Activated T-helper 1 cell treated with anti-CD3 and anti-CD28 coated beads, Interleukin-2, amount 50 U/mL, for 16 hours (primary cell): ENCODE results near the gene MOCS2.
"Not testable (repeated sequence)": the region's sequence is repeated elsewhere in the genome, so short reads cannot be mapped to it uniquely, and the experiment has no call there.

ENCODE experiments used
- DNase-seq, 2 donors: peaks; one replicate each; pipeline ENCODE4 v3.0.0-alpha.2; 2020; ENCODE audit warnings: low read depth in 1 of 2, low spot score in 1 of 2

The MOCS2 gene

DNA sequence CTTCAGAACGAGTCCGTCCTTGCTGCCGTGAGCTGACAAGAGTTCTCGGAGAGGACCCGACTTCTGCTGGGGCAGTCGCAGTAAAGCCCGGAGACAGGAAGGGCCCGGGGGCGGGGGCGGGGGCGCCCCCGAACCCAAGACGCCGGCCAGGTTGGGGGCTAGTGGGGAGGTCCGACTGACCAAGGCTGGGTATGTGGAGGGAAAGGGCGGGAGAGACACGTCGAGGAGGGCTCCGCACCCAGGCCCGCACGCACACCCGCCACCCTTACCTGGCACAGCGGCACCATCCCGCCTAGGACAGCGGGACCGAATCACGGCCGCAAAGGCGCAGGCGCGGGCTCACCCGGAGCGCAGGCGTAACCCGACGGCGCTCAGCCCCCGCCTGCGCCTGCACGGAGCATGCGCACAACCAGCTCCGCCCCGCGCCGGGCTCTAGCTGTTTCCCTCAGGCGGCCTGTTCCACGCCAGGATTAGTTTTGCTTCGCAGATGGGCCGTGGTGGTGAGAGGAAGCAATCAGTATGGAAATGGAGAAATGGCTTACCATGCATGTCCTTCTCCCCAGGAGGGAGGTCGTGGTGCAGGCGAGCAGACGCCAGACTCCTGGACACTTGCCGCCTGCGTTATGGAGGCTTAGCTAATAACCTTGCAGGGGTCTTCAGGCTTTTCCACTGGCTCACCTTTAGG lies at the start of gene MOCS2:
TSS of gene MOCS2 (minus strand) at position 315 of the 685 bp plus-strand sequence. CDS start 2,583 bp downstream, outside the sequence.
- DNase-seq, result peak; percentile 77 to 83

GRCh38 chr5:53151713-53152458 lies 42.3 kb upstream of the MOCS2 start:
- no peak for DNase-seq

DNA sequence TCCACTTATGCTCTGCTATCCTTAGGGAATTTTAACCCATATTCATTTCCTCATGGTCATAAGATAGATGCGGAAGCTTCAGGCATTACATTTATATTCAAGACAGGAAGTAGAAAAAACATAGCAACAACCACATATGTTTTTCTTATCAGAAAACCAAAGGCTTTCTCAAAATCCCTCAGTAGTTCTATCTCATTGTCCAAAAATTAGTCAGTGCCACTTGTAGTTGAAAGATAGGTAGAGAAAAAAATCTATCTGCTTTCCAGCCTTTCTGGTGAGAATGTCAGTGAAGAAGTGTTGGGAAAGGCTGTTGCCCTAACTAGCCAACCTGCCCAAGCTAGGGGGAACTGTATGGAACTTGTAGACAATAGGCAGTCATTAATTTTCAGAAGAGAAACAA lies 23.5 kb upstream of the MOCS2 start:
- DNase-seq, result no peak

DNA sequence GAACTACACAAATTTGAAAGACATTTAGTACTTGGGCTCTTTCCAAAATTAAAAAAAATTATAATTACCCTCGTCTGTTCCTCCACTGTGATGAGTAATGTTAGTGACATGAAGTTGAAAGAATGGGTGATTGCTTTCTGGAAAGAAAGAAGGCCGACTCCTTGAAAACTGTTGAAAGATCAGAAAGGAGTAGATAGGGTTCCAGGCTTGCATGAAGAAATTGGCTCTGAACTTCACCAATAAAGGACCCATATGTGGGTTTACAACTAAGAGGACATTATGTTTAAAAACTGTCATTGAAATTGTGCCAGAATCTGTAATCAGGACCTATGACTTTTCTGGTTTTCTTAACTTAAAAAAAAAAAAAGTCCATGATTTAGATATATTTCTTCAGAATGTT lies 20.7 kb upstream of the MOCS2 start:
- no peak for DNase-seq

- no peak for DNase-seq
These were observed 18.9 kb upstream of the MOCS2 start for GRCh38 chr5:53128481-53128880.

DNA sequence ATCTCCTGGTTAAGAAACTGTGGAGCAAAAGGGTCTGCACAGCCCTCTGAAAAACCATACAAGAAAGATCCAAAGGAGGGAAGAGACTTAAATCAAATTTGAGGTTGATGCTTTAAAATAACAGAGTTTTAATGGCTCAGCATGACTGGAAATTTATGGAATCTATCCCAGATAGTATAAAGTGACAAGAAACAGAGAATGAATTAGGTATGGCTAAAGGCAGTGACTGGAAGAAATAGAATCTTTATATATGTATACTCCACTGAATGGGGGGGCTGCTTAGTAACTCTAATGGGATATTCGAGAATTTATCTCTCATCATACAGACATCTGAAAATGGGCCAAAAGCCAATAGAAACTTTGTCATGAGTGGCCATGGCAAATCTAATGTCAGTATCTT lies 17.6 kb upstream of the MOCS2 start:
- no peak for DNase-seq

DNA sequence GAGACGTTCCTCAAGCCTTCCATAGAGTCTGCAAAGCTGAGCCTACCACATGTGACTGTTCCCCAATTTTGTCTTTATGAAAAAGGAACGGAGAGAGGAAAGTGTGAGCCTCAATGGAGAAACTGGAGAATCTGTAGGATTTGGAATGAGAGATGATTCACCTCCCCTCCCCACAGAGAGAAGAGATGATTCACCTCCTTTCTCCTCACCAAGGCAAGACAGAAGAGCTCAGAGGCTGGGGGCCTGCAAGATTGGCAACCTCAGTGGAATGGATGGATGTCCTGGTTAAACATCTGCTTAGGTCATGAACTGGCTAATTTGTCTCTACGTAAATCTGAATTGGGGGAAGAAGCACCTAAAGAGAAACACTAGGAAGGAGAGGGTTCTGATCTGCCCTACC lies 17.0 kb upstream of the MOCS2 start:
- no peak for DNase-seq

GRCh38 chr5:53123702-53124101 lies 14.1 kb upstream of the MOCS2 start:
- no peak for DNase-seq

GRCh38 chr5:53120165-53120564 lies 10.6 kb upstream of the MOCS2 start:
- no peak for DNase-seq

DNA sequence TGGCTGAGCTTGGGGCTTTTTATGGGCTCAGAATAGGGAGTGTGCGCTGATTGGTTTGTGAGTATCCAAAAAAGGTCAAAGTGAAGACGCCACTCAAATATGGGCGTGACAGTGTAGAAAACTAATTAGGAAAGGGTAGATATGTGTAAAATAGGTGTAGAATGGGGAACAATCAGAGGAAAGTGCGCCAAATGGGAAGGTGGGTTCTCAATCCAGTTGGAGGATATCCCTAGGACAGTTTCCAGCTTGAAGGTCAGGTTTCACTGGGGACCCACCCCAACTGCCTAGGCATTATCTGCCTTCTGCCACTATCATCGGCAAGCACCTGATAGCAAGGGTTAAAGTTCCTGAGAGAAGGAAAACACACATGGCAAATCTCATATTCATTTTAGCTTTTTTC lies 9.3 kb upstream of the MOCS2 start:
- no peak for DNase-seq

- DNase-seq, result no peak
These were observed 7.0 kb upstream of the MOCS2 start for GRCh38 chr5:53116597-53116996.

- no peak for DNase-seq
These were observed 5.4 kb upstream of the MOCS2 start for GRCh38 chr5:53114988-53115387.

DNA sequence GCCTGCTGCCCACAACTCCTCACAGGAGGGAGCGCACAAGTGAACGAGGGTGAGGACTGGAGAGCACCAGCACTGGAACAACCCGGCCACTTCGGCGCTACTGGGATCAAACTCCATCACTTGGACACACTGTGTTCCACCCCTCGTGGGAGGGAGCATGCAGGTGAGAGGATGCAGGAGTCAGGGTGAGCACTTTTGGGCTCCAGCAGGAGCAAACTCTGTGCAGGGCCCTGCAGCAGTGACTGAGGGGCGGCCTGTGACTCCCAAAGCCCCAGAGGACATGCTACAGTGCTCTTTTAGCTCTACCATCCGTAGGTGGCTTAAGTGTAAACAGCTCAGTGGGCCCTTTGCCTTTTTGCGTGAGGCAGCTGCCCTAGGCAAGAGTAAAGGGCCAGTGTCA lies 4.4 kb upstream of the MOCS2 start:
- DNase-seq, result no peak

DNA sequence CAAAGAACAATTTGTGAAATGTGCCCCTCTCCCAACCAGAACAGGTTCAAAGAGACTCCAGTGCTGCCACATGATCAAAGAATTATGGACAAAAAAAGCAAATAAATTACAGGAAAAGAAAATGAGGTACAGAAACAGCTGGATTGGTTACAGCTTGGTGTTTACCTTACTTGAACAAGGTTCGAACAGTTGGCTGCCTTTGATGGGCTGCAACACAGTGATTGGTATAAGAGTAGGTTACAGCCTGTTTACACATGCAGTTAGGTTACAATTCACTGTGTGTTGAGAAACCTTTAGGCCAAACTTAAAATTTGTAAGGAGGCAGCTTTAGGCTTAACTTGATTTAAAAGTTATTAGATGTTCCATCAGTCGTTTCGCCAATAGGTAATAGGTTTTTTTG lies 3.4 kb upstream of the MOCS2 start:
- DNase-seq, result no peak

DNA sequence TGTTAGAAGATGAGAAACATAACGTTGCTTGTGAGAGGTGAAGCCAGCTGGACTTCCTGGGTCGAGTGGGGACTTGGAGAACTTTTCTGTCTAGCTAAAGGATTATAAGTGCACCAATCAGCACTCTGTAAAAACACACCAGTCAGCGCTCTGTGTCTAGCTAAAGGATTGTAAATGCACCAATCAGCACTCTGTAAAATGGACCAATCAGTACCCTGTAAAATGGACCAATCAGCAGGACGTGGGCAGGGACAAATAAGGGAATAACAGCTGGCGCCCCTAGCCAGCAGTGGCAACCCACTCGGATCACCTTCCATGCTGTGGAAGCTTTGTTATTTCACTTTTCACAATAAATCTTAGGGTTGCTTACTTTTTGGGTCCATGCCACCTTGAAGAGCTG lies 2.8 kb upstream of the MOCS2 start:
- DNase-seq, result not testable (repeated sequence)

DNA sequence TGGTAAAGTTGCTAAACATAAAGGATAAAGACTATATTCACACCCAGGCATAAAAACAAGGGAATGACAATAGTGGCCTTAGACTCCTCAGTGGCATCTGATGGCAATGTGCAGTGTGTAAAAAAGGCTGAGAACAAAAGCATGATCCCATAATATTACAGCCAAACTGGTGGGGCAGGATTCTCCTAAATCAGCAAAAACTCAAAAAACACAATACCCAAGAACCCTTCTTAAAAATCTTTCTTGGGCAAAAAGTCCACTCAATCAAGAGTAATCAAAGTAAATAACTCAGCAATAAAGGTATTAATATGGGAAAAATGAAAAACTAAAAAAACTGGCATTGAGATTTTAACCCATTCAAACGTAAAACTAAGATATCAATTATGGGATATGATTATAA lies 1.6 kb upstream of the MOCS2 start:
- no peak for DNase-seq

DNA sequence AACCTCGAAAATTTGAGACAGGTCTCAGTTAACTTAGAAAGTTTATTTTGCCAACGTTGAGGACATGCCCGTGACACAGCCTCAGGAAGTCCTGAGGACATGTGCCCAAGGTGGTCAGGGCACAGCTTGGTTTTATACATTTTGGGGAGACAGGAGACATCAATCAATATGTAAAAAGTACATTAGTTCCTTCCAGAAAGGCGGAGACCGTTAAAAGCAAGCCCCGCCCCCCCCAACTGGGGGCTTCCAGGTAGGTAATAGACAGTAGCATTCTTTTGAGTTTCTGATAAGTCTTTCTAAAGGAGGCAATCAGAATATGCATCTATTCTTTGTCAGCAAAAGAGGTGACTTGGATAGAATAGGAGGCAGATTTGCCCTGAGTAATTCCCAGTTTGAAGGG lies 599 bp upstream of the MOCS2 start:
- no peak for DNase-seq

DNA sequence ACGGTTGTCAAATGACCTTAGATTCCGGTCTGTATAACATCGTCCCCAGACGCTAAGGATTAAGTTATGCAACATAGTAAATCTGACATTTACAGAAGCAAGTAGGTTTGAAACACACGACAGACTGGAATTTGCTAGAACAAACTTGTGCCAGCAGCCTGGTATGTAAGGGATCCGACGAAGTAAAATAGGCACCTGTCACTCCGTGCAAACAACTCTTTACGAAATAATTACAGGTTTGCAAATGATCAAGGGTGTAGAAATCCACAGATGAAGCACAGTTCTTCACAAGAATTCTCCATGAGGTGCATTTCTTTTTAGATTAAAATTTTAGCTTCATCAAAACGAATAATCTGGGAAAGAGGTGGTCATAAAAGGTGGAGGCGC lies 508 bp downstream of the MOCS2 start:
- no peak for DNase-seq

DNA sequence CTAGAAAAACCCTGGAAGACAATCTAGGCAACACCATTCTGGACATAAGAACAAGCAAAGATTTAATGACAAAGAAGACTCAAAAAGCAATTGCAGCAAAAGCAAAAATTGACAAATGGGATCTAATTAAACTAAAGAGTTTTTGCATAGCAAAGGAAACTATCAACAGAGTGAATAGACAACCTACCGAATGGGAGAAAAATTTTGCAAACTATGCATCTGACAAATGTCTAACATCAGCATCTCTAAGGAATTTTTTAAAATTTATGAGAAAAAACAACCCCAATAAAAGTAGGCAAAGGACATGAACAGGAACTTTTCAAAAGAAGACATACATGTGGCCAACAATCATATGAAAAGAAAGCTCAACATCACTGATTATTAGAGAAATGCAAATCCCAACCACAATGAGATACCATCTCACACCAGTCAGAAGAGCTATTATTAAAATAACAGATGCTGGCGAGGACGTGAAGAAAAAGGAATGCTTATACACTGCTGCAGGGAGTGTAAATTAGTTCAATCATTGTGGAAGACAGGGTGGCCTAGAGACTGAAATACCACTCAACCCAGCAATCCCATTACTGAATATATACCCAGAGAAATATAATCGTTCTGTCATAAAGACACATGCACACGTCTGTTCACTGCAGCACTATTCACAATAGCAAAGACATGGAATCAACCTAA lies 3.8 kb downstream of the MOCS2 start:
- no peak for DNase-seq

DNA sequence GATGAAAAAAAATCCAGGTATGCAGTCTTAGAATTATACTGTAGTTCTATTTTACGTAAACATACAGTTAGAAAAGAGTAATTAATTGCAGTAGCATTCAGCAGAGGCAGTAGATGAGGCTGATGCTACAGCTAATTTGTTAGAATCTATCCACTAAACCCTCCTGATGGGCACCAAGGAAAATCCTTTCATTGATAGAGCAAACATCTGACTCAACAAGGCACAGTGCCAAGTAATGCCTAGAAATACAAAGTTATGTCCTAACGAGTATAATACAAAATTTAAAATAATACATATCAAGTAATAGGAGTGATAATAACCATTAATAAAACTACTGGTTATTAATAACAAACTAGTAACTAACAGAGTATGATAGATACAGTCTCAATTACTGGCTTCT lies 9.0 kb downstream of the MOCS2 start:
- DNase-seq, result no peak

- no peak for DNase-seq
These were observed 10.0 kb downstream of the MOCS2 start for GRCh38 chr5:53099546-53099945.

GRCh38 chr5:53095931-53096525 lies 13.5 kb downstream of the MOCS2 start:
- DNase-seq, result peak; percentile 35 to 53
